HK-2 (cell line): ENCODE measurements around the gene BABAM2.

Experiments
- DNase-seq: peaks from one replicate; pipeline ENCODE4 v3.0.0-alpha.2; 2018; ENCODE audit not compliant: unreplicated experiment

Gene BABAM2

DNA sequence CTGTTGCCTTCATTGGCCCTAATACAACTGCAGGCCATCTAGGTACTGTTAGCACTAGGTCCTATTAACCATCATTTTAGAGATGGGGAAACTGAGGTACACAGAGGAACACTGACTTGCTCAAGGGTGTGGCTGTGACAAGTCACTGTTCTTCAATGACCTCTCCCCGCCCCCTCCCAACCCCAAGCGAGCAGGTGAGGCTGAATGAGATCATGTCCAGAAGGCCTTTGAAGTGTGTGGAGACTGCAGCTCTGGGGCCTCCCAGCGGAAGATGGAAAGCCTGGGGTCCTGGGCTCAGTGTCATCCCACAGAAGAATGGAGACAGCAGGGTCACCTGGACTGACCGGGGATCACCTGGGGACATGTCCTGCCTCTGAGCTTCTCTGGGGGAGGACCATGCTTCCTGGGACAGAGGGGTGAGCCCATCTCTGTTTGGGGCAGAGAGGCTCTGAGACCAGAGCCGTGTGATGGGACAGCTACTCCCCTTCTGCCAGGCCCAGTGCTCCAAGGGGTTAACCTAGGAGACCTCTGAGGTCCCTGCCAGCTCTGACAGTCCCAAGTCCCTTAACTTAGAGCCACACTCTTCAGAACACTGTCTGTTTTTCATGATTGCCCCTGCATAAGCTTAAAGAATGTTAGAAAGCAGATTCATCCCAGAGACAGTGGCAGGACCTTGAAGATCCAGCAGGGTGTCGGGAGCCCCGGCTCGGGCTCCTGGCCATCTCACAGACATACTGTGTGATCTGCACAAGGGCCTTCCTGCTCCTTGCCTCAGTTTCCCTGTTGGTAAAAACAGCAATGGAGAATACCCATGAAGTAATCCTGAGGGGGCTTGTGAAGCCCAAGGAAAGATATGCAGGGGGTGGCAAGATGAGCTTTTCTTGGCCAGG, 485.5 kb downstream of the BABAM2 start:
- DNase-seq, result no peak

DNA sequence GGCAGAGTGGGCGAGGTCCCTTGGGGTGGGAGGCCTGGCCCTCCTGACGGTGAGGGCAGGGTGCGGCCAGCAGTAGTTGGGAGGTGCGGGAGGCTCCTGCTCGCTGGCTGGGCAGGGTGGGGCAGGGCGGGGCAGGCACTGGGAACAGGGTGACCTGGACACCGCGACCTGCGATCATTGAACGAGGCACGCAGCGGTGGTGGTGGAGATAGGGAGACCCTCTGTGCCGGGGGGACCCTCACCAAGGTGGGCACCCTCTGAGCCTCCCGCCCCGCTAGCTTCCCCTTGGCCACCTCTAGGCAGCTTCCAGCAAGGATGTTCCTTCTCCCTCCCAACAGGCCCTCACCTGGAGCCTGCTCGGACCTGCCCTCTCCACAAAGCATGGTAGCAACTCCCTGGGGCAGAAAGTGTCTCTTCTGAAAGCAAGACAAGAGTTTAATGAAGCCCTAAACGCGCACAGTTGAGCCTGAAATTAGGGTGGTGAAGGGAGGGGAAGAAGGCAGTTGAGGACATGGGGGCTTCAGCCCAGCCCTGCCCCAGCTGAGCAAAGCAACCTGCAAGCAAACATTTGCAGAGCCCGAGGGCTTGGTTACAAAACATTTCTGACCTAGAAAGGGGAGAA, 486.8 kb downstream of the BABAM2 start:
- DNase-seq, result no peak

DNA sequence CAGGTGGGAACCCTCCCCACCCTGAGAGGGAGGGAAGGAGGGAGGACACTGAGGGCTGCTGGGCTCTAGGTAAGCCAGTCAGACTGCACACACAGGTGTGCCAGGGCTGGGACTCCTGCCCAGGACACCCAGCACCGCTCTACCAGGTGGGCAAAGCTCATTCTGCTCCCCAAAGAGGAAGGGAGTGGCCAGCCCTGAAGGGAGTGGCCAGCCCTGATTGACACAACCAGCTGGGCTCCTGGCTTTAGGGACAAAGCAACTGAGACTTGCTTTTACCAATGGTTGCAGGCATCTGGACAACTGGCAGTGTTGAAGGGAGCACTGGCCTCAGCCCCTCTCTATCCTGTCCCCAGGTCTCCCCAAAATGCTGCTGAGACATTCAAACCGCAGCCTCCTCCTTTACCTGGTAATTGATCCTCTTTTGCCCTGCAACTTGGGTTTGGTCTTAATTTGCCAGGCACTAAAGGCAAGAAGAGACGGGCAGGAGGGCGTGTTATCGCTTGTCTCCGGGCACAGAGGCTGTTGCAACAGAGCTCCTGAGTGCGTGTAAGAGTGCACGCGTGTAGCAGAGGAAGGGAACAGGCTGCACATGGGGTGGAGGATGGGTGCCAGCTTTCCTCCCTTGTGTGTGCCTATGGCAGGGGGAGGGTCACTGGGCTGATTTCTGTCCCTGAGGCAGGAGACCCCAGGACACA, 487.6 kb downstream of the BABAM2 start:
- DNase-seq, result no peak

DNA sequence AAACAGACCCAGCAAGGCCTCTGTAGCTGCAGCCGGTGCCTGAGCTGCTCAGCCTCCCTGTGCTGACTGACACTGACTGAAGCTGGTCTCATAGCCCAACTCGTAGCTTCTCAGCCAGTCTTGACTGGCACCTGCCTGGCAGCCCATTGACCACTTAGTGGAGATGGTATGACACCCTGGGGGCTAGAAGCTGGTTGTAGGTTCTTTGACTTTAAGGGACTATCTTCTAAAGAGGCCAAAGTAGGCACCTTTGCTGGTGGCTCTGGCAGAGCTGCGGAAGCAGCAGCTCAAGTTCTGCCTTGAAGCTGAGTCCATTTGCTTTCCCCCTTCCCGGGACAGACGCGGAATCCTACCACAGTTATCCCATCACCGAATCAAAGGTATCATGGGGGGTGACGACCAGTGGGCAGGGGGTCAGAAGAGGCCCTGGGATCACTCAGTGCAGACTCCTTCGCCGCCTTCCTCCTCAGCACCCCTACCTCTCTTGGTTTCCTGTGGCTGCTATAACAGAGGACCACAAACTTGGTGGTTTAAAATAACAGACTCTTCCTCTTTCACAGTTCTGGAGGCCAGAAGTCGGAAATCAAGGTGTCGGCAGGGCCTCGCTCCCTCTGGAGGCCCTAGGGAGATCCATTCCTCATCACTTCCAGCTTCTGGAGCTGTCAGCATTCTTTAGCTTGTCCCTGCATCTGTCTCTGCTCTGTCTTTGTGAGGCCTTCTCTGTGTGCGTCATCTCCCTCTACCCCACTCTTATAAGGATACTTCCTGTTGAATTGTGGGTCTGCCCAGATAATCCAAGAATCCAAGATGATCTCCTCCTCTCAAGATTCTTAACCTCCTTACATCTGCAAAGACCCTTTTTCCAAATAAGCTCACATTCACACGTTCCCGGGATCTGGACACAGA, 488.4 kb downstream of the BABAM2 start:
- DNase-seq, result no peak

DNA sequence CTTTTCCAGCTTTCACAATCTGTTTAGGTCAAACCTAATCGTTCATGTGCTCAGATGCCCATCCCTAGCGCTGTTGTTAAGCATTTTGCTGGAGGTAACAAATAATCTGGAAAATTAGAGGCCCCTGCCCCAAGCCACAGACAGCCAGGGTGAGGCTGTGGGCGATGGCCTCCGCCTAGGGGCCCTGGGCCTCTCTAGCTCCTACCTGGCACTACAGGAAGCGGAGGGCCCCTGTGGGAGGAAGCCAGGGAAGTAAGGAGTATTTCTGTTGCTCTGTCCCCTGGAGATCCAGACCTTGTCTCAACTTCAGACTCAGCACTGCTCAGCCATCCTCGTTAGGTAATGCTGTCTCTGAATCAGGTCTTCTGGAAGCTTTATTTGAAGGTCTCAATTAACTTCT, 489.7 kb downstream of the BABAM2 start:
- DNase-seq, result no peak

DNA sequence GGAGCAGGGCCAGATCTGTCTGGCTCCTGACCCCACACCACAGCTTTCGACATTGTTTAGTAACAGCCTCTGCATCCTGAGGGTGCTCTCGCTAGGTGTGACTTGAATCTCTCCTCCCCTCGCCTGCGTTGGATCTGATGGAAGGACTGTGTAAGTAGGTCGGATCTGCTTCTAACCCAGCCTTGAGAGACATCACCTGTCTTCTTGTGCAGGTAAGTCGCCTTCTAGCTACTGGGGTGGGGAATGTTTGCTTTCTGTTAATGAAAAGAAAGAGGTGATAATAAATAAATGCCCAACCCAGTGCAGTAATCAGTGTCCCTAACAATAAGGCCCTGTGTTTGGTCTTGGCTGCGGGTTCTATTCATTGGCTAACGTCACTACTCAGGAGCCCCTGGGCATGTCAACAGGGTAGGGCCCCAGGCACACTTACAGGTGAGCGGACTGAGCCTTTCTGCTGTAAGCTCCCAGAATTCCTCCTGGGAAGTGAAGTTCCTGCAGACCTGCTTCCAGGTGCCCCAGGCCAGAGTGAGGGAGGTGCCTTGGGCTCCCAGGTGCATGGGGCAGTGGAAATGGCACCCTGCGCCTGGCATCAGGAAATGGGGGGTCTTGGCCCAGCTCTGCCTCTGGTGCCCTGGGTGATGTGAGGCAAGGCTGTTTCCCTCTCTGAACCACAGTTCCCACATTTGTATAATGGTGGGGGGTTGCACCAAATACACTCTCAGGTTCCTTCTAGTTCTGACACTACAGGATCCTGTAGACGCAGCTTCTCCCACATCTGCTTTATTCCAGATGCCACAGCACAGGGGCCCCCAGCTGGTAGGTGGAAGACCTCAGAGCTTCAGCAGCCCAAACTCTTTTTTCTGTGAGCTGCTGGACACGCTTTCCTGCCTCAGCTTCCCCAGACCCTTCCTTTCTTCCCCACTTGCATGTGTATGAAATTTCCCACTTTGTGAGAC, 491.0 kb downstream of the BABAM2 start:
- DNase-seq, result no peak

- no peak for DNase-seq
Observed at GRCh38 chr2:28382755-28383154, 492.2 kb downstream of the BABAM2 start.

- DNase-seq, result no peak
Observed at GRCh38 chr2:28387082-28387960, 496.8 kb downstream of the BABAM2 start.
